ENCODE results near the gene BMP6.

- TF ChIP-seq, protein P1, sequence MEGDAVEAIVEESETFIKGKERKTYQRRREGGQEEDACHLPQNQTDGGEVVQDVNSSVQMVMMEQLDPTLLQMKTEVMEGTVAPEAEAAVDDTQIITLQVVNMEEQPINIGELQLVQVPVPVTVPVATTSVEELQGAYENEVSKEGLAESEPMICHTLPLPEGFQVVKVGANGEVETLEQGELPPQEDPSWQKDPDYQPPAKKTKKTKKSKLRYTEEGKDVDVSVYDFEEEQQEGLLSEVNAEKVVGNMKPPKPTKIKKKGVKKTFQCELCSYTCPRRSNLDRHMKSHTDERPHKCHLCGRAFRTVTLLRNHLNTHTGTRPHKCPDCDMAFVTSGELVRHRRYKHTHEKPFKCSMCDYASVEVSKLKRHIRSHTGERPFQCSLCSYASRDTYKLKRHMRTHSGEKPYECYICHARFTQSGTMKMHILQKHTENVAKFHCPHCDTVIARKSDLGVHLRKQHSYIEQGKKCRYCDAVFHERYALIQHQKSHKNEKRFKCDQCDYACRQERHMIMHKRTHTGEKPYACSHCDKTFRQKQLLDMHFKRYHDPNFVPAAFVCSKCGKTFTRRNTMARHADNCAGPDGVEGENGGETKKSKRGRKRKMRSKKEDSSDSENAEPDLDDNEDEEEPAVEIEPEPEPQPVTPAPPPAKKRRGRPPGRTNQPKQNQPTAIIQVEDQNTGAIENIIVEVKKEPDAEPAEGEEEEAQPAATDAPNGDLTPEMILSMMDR (IDR thresholded peaks at IDR 0.05), result no peak
- no peak for TF ChIP-seq POLR2A (IDR thresholded peaks at IDR 0.05)
These were observed 44.5 kb upstream of the BMP6 start for GRCh38 chr6:7681449-7681848.

Measured in heart left ventricle (tissue), 13 donors.